Measurements from ENCODE around the gene RIN3.

DNA sequence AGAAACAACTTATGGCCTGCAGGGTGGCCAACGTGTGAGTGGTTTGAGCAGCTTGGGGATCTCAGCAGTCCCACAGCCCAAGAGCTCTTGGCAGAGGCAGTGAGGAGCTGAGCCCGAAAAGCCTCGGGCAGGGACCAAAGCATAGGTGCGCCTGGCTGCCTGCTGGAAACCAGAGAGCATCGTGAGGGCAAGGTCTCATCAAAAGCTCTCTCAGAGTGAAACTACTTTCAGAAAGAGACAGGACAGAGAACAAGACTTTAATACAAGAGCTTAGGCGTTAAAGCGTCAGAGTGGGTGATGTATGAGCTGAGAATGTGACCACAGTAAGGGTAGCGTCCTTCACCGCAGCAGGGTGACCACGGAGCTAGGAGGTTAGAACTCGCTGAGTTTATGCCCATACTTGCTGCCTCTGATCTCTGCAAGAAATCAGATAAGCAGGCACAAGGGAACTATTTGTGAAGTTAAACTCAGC is 204.0 kb downstream of the RIN3 start:
- TF ChIP-seq, protein P1, sequence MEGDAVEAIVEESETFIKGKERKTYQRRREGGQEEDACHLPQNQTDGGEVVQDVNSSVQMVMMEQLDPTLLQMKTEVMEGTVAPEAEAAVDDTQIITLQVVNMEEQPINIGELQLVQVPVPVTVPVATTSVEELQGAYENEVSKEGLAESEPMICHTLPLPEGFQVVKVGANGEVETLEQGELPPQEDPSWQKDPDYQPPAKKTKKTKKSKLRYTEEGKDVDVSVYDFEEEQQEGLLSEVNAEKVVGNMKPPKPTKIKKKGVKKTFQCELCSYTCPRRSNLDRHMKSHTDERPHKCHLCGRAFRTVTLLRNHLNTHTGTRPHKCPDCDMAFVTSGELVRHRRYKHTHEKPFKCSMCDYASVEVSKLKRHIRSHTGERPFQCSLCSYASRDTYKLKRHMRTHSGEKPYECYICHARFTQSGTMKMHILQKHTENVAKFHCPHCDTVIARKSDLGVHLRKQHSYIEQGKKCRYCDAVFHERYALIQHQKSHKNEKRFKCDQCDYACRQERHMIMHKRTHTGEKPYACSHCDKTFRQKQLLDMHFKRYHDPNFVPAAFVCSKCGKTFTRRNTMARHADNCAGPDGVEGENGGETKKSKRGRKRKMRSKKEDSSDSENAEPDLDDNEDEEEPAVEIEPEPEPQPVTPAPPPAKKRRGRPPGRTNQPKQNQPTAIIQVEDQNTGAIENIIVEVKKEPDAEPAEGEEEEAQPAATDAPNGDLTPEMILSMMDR (IDR thresholded peaks at IDR 0.05), result no peak
- no peak for TF ChIP-seq POLR2A (IDR thresholded peaks at IDR 0.05)
